H1 (cell line): Measurements from ENCODE around the gene ZNF397. TPM values are rescaled to one million over a fixed set of nuclear protein-coding genes. Genes with fewer than 3 reads are reported as not detected.

Experiments used
- CHD2 ChIP-seq: IDR thresholded peaks from 2 replicates; pipeline ENCODE4 v1.6.1; 2012; ENCODE audit warnings: low read length, improper control_type of control experiment
- HDAC2 ChIP-seq, 2 experiments: fragments of 300-600 bp in 1 of 2; sonication (generic) in 1 of 2; IDR thresholded peaks; 2 replicates each; pipeline ENCODE4 v1.6.1; 2011 to 2012; ENCODE audit warnings: low read depth in 2 of 2, low read length in 2 of 2, mild to moderate bottlenecking in 2 of 2, moderate library complexity in 2 of 2, borderline replicate concordance in 1 of 2, inconsistent platforms in 1 of 2
- NRF1 ChIP-seq: IDR thresholded peaks from 2 replicates; pipeline ENCODE4 v1.6.1; 2011; ENCODE audit warnings: mild to moderate bottlenecking, low read depth, low read length, improper control_type of control experiment
- PHF8 ChIP-seq: fragments of 200-600 bp; sonication (generic); conservative IDR thresholded peaks from 2 replicates; pipeline ENCODE4 v1.7.1; 2012; ENCODE audit warnings: low read depth, mild to moderate bottlenecking, inconsistent platforms, low read length, moderate library complexity
- POLR2AphosphoS5 ChIP-seq: IDR thresholded peaks from 2 replicates; pipeline ENCODE4 v1.6.1; 2011; ENCODE audit warnings: low read depth, low read length
- SRF ChIP-seq: IDR thresholded peaks from 2 replicates; pipeline ENCODE4 v1.6.1; 2011; ENCODE audit warnings: mild to moderate bottlenecking, low read depth, low read length, moderate library complexity
- TAF7 ChIP-seq: optimal IDR thresholded peaks from 2 replicates; pipeline ENCODE3; 2011; ENCODE audit warnings: low read depth, mild to moderate bottlenecking, inconsistent platforms, low read length, moderate library complexity, borderline replicate concordance
- TBP ChIP-seq: IDR thresholded peaks from 2 replicates; pipeline ENCODE4 v1.6.1; 2011; ENCODE audit warnings: low read depth, low read length, improper control_type of control experiment
- polyA plus RNA-seq, 7 experiments: library from polyadenylated mRNA; depleted of rRNA in 3 of 7; stranded (reverse) in 5 of 7; unstranded in 2 of 7; fragments of >200 nt in 5 of 7; fragments of 200-250 nt in 2 of 7; gene quantifications; 1 replicate in 5 of 7; 2 replicates in 1 of 7; 4 replicates in 1 of 7; pipeline versions ENCODE4 v1.2.1 to v1.2.3, GENCODE V29; 2011 to 2013; ENCODE audit warnings: missing spikeins in 2 of 7, mixed read lengths in 2 of 7
- total RNA-seq: library from RNA; stranded (reverse); fragmentation: NEBNext Ultra II Directional; extraction: Animal tissue kit (Norgen Biotek cat#: 25700); gene quantifications from 2 replicates; pipeline ENCODE4 v1.2.1, GENCODE V29; 2021
- TF ChIP-seq, protein P1 (sequence below): IDR thresholded peaks from 2 replicates; pipeline ENCODE4 v1.6.1; 2012; ENCODE audit warnings: inconsistent platforms
- TF ChIP-seq, protein P2 (sequence below): IDR thresholded peaks from 2 replicates; pipeline ENCODE4 v1.6.1; 2011; ENCODE audit warnings: low read depth, mild to moderate bottlenecking, low read length; ENCODE audit not compliant: insufficient read depth
- TF ChIP-seq, protein P3 (sequence below): IDR thresholded peaks from 2 replicates; pipeline ENCODE4 v1.6.1; 2011; ENCODE audit warnings: low read length, improper control_type of control experiment

The ZNF397 gene
- total and polyA plus RNA-seq, 2 of the 8 experiments (the other 6 are each of a cell fraction or from before 2014, with no cell fraction given): 9.8 to 39.5 TPM

DNA sequence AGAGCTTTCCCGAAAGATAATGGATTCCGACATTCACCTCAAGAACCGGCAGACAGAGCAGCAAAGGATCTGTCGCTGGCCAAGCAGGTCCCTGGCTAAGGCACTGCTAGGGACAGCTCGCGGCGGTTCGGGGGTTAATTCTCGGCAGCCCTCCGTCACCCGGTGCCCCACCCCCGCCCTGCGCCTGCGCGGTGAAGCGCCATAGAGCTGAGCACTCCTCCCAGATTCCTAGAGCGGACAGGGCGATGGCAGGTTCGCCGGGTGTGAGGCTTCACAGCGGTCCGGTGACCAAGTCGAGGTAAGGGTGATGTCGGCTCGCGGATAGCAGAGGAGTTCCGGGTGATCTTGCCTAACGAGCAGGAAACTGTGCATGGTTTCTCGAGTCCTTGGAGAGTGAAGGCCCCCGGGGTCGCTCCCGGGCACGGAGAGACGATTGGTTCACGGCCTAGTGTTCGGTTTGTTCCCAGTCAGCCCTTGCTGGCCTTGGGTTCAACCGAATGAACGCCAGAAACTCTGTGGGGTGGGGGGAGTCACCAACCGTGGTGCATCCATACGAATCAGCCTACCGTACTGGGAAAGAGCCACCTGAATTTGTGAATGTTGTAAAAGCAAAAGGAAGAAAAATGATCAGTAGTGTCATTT is 49.4 kb downstream of the ZNF397 start, which contains the start of gene ZSCAN30 (continued):
- TF ChIP-seq CHD2: peak; percentile 70; the same call in 1 of the 2 replicates
- TF ChIP-seq SRF: no peak
- TF ChIP-seq, protein P1, sequence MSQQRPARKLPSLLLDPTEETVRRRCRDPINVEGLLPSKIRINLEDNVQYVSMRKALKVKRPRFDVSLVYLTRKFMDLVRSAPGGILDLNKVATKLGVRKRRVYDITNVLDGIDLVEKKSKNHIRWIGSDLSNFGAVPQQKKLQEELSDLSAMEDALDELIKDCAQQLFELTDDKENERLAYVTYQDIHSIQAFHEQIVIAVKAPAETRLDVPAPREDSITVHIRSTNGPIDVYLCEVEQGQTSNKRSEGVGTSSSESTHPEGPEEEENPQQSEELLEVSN: no peak
- TF ChIP-seq POLR2AphosphoS5: peak; percentile 97
- TF ChIP-seq HDAC2 (IDR thresholded peaks at IDR 0.05; ENCODE audit: borderline replicate concordance in 1 of 2, low read depth in 2 of 2, low read length in 2 of 2): no peak
- TF ChIP-seq, protein P2, sequence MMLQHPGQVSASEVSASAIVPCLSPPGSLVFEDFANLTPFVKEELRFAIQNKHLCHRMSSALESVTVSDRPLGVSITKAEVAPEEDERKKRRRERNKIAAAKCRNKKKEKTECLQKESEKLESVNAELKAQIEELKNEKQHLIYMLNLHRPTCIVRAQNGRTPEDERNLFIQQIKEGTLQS: 0 out of 2 replicates have a peak, but pooled peaks have one; percentile 51
- TF ChIP-seq TAF7: peak; percentile 49
- TF ChIP-seq, protein P3, sequence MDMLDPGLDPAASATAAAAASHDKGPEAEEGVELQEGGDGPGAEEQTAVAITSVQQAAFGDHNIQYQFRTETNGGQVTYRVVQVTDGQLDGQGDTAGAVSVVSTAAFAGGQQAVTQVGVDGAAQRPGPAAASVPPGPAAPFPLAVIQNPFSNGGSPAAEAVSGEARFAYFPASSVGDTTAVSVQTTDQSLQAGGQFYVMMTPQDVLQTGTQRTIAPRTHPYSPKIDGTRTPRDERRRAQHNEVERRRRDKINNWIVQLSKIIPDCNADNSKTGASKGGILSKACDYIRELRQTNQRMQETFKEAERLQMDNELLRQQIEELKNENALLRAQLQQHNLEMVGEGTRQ: peak; percentile 46; the same call in 1 of the 2 replicates
- TF ChIP-seq PHF8: peak; percentile 96
- TF ChIP-seq NRF1: peak; percentile 92
- TF ChIP-seq TBP: peak; percentile 94
